ENCODE data around the gene CALM1. TPM values are rescaled to one million over a fixed set of nuclear protein-coding genes. Genes with fewer than 3 reads are reported as not detected.

The CALM1 gene
- total RNA-seq: 236 TPM

DNA sequence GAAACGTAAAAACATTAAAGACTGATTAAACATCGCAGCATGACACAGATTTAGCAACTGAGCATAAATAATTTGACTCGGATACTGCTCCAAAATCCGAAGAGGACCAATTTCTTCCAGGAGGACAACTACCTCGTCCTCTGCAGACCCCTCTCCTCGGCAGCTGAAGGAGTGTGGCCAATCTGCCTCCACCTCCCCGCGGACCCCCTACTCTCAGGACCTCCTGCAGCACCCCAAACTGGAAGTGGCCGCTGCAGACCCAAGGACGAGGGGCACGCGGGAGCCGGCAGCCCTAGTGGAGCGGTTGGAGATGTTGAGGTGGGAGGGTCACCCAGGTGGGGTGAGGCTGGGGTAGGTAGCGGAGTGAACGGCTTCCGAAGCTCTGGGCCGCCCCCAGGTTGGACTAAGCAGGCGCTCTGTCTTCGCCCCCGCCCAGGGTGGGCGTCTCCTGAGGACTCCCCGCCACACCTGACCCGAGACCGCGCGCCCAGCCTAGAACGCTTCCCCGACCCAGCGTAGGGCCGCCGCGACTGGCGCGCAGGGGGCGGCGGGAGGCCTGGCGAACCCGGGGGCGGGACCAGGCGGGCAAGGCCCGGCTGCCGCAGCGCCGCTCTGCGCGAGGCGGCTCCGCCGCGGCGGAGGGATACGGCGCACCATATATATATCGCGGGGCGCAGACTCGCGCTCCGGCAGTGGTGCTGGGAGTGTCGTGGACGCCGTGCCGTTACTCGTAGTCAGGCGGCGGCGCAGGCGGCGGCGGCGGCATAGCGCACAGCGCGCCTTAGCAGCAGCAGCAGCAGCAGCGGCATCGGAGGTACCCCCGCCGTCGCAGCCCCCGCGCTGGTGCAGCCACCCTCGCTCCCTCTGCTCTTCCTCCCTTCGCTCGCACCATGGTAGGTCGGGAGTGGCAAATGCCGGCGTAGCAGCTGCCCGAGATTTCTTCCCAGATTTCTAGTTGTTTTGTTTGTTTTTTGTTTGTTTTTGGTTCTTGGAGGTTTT is at the start of gene CALM1:
Gene CALM1 (plus strand): TSS at position 689 of the 999 bp plus-strand sequence. CDS start 202 bp downstream, at position 891.
- DNase-seq: peak; percentile 95

DNA sequence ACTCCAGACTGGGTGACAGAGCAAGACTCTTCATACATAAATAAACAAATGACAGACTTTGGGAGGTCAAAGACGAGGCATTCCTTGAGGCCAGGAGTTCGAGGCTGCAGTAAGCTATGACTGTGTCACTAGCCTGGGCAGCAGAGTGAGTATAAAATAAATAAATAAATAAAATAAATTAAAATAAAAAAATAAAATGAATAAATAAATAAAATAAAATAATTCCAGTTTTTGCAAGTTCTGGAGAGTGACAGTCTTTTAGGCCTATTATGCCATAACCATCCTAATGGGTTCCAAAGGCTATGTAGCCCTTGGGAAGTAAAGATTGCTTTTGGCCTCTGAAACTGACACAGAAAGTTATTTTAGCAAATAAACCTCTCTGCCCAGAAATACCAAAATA is 48.6 kb upstream of the CALM1 start:
- DNase-seq: no peak

DNA sequence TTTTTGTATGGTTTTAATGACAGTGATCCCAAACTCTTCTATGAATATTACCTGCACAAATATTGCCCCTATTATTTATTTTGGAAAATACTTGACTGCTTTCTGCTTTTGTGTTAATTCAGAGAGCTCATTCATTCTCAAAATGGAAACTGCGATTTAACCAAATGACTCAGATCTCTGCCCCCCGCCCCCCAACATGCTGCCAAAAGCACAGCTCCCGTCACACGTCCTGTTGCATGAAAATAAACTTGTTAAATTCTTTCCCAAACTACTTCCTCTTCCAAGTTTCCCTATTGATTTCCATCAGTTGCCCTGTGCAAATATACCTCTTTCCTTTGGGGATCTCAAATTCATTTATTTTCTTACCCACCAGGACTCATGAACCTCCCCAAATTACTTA is 47.1 kb upstream of the CALM1 start:
- no peak for DNase-seq

DNA sequence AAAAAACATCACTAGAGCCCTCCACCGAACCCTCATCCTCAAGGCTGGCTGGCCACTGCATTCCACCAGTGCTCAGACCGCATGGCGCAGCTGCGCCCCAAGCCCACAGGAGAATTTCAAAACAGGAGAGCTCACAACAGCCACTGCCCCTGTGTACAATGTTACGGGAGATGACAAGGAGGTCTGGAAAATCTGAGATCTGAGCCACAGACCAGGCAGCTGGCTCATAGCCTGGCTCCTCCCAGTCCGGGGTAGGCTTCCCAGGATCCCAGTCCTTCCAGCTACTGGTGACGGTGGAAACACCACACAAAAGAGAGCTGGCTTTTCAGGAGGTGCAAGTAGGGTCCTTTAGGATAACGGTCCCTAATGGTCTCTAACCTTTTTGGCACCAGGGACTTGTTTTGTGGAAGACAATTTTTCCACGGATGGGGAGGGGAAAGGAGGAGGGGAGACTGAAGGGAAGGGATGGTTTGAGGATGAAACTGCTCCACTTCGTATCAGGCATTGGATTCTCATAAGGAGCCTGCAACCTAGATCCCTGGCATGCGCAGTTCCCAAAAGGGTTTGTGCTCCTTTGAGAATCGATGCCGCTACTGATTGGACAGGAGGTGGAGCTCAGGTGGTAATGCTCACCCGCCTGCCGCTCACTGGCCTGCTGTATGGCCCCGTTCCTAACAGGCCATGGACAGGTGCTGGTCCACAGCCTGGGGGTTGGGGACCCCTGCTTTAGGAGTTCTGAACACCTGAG is 42.1 kb upstream of the CALM1 start:
- no peak for DNase-seq

DNA sequence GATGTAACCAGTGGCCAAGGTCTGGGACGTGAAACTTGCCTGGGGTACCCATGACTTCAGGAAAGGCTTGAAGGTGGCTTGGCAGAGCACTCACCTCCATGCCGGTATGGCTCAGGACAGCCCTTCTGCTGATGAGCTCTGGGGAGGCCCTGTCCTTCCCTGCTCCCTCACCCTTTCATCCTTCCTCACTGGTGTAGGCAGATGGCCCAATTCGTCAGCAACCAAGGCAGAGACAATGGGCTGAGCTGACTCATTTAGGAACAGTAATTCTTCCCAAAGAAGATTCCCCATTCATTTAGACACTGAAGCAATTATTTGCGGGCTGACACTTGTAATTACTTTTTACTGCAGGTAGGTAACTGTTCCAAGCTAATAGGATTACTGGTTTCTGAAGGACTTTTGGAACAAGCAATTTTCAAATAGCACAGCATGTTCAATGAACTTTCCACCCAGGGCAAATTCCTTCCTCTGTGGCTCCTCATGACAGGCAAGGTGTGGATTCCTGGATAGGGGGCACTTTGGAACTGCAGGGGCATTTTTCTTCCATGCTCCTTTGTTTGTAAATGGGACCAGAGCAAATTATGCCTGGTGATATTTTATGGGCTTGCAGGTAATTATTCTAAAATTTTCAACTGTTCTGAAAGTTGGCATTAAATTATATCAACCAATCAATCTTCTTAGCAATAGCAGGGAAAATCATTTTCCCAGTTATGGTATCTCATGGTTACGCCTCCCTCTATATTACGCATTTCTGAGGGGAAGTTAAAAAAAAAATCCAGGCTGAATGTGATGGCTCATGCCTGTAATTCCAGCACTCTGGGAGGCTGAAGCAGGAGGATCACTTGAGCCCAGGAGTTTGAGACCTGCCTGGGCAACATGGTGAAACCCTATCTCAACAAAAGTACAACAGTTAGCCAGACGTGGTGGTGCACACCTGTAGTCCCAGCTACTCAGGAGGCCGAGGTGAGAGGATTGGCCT is 41.0 kb upstream of the CALM1 start:
- no peak for DNase-seq

DNA sequence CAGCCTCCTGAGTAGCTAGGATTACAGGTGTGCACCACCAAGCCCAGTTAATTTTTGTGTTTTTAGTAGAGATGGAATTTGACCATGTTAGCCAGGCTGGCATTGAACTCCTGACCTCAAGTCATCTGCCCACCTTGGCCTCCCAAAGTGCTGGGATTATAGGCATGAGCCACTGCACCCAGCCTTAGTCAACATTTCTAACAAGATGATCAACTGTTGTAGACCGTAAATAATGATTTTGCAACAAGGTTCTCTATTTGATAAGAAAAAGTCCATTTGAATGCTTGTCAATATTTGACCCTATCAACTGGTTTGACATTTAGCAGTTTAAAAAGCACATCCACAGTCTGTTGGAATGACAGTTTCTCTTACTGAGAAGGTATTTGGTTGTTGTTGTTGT is 39.9 kb upstream of the CALM1 start:
- no peak for DNase-seq

DNA sequence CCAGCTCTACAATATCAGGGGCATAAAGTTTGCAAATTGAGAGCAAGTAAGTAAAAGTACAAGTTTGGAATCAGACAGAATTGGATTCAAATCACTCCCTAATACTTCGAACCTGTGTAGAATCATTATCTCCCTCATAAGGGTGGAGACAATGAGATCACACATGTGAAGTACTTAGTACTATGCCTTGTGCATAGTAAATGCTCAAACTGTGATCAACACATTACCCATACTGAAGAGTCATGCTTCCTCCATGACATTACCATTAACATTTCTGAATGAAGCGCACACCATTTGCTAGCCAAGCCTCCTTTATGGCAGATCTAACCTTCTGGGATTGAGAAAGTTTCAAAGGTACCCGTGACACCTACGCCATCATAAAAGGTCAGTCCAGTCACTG is 38.5 kb upstream of the CALM1 start:
- no peak for DNase-seq

DNA sequence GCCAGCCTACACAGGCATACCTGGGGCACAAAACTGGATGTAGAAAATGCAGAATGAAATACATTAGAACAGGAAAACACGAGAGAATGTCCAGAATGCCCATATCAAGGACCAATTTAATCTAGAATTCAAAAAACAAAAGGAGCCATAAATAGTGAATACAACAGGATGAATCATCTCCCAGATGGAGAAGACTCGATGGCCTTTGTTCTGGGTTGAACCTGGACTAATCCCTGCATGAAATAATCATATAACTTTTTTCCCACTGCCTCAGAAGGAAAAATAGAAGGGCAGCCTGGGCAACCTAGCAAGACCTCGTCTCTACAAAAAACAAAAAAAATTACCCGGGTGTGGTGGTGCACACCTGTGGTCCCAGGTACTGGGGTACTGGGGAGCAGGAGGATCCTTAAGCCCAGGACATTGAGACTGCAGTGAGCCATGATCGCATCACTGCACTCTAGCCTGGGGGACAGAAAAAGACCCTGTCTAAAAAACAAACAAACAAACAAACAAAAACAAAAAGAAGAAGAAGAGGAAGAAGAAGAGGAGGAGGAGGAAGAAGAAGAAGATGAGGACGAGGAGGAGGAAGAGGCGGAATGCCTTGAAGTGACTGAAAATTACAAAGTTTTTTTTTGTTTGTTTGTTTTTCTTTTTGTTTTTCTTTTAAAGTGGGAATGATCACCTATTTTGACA is 34.8 kb upstream of the CALM1 start:
- no peak for DNase-seq

DNA sequence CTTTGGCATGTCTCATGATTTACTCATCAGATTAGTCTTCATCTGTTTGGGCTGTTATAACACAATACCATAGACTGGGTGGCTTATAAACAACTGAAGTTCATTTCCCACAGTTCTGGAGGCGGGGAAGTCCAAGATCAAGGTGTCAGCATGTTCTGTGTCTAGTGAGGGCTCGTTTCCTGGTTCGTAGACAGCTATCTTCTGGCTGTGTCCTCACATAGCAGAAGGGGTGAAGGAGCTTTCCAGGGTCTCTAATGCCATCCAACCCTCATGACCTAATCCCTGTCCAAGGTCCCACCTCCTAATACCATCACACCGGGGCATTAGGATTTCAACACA is 34.3 kb upstream of the CALM1 start:
- no peak for DNase-seq

DNA sequence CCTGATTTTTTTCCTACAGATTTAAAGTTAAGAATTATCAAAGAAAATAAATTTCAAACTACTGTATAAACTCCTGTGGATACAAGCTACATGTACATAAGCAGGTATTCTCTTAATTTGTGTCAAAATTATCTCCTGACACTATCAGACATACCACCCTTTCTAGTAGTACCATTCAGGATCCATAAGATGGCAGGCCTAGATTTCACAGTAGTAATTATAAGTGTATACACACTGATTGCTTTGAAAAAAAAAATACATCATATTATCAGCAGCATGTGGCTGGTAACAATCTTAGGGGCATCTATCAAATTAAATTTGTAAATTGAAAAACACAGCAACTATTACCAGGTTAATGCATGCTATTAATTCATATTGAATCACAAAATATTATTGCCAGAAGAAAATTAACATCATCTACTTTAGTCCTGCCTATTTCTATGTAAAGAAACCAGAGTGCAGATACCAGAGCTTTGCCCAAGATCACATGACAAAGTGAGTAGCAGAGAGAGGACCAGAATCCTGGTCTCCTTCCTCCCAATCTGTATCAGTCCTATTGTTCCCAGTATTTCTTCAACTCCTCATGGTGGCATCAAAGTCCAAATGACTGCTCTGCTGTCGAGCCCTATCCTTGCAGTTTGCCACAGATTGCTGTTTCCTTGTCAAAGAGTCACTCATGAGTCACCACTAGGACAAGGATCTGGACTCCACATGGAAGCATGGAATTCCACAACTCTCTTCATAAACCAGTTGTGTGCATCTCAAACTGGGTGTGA is 27.7 kb upstream of the CALM1 start:
- DNase-seq: no peak

DNA sequence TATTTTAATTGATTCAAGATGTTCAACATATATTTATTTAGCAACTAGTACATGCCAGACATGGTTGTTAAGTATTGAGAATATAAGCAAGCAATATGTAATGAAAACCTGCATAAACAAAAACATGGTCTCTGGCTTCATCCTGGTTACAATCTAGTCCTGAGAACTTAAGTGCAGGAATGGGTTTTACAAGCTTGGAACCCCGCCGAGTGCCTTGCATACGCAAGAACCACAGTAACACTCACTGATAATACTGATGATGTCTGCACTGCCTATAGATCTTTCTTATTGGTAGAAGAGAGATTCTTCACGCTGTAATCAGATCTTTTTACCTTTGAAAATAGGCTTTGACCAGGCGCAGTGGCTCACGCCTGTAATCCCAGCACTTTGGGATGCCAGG is 22.9 kb upstream of the CALM1 start:
- DNase-seq: no peak

DNA sequence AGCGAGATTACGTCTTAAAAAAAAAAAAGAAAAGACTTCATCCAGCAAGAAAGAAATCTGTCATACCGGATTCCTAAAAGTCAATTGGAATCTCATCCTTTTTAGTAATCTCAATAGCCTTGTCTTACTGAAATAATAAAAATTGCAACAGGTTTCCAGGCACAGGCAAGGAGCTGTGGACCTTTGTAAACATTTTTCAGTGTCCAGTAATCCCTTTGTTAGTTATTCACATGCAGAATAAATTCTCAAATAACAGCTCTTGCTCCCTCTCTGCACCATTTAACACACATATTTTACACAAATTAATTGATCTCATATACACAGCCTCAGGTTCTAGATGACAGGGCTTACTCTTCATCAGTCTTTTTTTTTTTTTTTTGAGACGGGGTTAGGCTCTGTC is 22.0 kb upstream of the CALM1 start:
- no peak for DNase-seq

DNA sequence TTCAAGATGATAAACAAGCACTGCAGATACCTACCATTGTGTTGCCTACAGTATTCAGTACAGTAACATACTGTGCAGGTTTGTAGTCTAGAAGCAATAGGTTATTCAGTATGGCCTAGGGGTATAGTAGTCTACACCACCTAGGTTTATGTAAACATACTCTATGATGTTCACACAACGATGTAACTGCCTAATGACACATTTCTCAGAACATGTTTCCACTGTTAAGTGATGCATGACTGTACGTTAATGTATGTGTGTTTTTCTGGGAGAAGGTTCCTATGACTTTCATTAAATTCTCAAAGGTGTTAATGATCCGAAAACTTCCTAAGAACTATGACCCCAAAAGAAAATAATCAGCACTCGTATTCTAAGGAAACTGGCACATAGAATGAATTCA is 20.9 kb upstream of the CALM1 start:
- DNase-seq: no peak

DNA sequence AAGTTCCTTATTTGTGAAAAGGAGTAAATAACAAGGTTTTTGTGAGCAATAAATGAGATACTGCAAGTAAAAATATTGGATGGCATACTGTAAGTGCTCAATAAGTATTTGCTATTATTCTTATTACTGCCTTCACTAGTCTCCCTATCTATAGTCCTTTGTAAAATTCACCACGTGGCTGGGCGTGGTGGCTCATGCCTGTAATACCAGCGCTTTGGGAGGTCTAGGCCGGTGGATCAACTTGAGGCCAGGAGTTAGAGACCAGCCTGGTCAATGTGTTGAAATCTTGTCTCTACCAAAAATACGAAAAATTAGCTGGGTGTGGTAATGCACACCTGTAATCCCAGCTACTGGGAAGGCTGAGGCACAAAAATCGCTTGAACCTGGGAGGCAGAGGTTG is 18.6 kb upstream of the CALM1 start:
- DNase-seq: no peak

DNA sequence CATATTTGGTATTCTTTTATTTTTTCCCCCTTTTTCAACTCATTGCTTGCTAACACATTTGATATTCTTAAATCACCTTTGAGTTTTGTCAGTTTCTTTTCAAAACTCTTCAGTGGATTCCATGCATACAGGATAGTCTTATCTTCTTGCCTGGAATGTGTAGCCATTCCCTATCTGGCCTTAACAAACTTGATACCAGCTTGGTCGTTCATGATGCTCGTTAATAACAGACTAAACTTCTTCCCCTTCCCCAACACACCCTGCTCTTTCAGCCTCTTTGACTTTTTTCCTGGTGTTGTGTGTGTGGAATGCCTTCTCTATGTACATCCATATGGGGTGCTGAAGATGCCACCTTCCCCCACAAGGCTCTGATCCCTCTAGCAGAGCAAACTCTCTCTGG is 17.7 kb upstream of the CALM1 start:
- DNase-seq: no peak

DNA sequence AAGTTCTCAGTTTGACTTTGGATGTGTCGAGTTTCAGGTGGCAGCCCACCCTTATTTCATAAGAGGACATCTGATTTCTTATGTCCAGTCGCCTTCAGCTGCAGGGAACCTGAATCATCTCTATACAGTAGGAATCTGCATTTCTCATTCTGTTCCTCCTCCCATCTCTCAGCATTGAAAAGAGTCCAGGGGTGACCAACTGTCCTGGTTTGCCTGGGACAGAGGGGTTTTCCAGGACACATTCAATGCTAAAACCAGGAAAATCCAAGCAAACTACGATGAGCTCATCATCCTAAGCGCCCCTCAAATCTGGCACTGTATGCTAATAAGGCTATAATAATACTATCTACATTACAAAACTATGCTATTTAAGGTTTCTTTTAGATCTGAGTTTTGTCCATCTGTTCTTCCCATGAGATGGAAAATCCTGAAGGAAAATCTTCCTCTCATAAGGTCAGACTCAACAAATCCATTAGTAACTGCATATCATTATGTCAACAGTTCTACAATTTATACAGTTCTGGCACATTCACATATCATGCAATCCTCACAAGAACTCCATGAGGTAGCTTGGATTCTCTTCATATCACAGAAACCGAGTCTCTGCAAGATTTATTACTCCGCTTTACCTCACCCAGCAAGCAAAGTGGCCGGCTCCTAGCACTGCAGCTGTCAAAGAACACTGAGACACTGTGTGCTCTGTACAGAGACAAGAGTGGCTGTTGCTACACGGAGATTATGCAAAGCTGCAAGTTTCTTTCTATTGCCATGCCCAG is 15.6 kb upstream of the CALM1 start:
- peak; percentile 86 for DNase-seq

DNA sequence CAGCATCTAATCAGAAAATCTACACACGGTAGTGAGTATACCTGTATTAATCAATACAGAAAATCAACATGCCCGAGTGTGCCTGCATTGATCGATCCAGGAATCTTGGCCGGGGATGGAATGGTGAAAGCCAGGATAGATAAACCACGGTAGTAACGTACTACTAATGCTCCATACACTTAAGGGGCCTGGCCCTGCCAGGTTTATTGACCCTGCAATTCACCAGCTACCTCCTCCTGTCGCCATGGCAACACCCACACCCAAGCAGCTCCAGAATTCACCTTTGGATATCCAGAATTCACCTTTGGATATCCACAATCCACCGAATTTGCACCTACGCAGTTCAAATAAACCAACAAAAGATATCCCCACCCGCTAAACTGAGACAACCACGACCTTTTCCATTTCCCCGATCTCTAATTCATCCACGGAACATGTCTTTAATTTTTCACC is 14.8 kb upstream of the CALM1 start:
- peak; percentile 65 for DNase-seq

DNA sequence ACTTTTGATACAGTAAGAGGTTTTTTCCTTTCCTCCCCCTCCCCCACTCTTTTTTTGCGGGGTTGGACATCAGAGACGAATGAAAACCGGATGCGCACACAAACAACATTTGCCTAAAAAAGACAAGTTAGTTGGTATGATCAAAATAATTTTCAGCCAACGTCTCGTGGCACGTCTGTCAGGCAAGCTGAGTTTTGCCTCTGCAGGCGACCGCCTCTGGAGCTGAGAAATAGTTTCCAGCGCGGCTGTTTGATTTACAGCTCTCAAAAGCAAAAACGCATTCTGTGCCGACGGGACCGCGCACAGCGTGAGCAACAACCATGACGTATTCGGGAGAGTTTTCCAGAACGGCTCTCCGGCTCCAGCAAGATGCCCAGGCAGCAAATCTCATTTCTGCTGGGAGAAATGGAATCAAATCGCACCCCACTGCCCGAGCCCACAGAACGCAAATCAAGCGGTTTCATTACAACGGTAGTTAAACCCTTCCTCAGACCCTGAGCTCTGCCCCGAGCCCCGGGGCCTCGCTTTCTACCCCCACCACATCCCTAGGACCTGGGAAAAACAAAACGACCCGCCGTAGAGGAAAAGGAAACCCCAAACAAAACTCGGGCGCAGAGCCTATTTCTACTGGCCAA is 14.2 kb upstream of the CALM1 start:
- DNase-seq: peak; percentile 91

DNA sequence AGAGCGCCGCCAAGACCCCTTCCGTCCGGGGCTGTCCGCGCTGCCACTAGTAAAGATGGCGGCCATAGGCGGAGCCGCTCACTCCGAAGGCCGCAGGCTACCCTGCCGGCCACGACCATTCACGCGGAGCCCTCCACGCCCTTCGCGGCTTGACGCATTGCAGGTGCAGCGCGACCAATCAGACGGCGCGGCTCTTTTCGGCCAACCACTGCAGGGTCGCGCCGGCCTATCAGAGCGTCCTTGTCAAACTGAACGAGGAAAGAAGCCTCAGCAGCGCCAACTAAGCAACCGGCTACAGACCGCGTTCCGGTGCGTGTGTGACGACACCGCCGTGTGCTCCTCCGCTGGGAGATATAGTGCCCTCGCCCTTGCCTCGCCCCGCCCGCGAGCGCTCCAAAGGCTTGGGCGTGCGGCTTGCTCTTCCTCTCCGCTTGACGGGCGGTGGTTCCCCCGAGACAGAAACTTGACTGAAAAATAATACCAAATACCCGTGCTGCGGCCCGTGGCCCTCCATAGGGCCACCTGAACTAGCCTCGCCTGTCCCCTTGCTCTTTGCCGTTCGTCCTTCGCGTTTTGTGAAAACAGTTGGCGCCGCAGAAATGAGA is 13.6 kb upstream of the CALM1 start:
- DNase-seq: peak; percentile 100
